HG03025 (cell line): ENCODE data around the gene TJP1.
"Not testable (repeated sequence)": the region's sequence is repeated elsewhere in the genome, so short reads cannot be mapped to it uniquely, and the experiment has no call there.

ENCODE experiments used
- ATAC-seq: cut with Tn5 transposase; IDR thresholded peaks from one replicate; pipeline ENCODE4 v1.9.1; 2021; ENCODE audit warnings: mild to moderate bottlenecking, moderate library complexity; ENCODE audit not compliant: unreplicated experiment, low FRiP score

The TJP1 gene

GRCh38 chr15:29712149-29712885 lies 110.0 kb downstream of the TJP1 start:
- no peak for ATAC-seq

GRCh38 chr15:29711531-29711930 lies 110.7 kb downstream of the TJP1 start:
- no peak for ATAC-seq

DNA sequence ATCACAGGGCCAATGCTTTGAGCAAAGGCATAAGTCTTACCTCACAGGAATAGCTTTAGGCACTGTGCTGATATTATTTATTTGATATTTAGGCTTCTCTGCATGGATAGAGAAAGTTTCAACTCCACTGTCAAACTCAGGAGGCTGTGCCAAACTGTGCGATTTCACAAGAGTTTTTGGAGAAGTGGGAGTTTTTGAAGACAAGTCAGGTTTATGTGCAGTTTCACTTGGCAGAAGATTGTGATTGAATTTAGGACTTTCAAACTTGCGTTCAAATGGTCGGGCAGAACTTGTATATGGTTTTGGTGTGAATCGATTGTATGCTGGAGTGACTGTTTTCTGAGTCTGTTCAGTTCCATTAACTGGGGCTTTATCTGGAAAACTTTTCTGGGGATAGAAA lies 113.7 kb downstream of the TJP1 start:
- no peak for ATAC-seq

DNA sequence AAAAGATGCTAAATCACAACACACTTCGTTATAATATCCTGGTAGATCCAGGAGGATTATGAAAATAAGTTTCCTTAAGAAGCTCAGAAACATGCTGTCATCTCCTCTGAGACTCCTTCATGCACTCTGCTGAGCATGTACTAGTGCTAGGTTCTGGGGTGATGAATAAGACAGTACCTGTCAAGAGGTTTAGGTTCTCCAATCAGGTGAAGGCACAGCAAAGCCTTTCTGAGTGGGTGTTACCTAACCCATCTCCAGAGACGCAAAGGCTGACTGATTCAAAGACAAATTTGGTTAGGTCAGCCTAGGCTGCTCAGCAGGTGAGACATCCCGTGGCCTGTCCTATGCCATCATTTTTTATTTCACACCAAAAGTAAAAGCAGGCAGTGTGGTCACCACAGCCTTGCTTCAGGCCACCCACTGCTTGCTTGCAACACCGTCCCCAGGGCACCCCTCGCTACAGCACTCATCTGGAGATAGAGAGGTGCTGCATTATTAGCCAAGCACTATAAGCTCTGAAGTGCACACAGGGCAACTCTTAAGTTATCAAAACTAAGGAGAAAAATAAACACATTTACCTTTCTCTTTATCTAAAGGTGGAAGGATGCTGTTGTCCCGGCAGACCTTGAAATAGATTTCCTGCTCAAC lies 117.2 kb downstream of the TJP1 start:
- ATAC-seq = no peak

GRCh38 chr15:29701151-29701550 lies 121.1 kb downstream of the TJP1 start:
- no peak for ATAC-seq

DNA sequence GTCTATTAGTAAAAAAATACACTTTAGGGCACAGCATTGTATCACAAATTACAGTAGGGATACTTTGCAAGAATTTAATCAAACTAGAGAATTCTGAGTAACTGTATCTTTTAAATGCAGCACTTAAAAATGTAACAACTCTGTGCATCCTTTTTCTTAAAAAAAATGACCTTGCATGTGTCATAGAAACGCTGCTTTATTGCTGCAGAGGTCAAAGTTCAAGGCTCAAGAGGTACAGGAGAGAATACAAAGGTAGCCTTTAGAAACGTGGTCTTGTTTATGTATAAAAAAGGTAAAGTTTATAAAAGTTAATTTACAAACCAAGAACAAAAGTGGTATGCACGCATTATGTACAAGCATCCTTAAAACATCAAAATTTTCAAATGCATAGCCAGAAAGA lies 122.0 kb downstream of the TJP1 start:
- no peak for ATAC-seq

DNA sequence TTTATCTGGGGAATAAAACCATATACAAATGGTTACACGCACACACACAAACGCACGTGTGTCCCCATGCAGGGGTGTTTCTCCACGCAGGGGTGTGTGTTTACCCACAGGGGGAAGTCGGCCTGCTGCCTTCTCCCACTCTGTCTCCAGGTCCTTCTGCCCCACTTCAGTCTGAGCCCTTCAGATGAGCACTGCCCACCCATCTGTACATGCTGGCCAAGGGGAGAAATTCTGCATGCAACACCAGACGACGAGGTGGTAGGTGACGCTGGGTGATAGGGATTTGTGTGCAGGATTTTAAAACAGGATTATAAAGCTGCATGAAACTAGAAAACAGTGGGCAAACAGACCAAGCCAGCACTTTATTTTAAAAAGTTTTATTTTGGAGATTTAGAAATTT lies 122.5 kb downstream of the TJP1 start:
- no peak for ATAC-seq

GRCh38 chr15:29698030-29698701 lies 124.1 kb downstream of the TJP1 start:
- no peak for ATAC-seq

DNA sequence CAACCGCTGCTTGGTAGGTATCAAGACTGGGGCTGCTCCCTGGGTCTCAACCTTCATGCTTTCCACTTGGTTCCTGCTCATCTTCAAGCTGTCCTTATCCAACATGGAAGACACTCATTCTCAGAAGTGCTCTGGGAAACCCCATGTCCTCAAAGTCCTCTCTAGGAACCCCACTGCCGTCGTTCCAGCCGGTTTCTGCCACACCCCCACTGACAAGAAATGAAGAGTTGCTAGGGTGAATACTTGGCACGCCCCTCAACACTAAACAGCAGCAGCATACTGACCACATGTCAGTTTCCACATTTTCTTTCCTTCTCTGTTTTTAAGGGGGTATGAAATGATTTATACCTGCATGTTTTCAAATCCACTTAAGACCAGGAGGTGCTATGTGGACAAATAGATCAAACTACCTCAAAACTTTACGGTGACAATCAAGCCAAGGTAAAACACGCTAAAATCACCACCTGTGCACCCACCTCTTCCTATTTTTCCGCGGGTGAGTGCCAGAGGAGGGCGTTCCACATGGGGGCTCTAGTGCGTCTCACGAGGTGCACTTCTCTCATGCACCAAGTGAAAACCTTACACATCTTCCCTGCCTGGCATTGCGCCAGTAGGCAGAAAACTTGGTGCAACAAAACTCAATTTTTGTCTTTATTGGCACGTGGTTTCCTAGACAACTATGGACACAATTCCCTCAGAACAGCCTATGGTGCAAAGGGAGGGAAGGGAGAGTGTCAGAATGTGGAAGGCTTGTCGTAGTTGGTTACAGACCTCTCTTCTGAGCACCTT lies 125.1 kb downstream of the TJP1 start:
- ATAC-seq = no peak

DNA sequence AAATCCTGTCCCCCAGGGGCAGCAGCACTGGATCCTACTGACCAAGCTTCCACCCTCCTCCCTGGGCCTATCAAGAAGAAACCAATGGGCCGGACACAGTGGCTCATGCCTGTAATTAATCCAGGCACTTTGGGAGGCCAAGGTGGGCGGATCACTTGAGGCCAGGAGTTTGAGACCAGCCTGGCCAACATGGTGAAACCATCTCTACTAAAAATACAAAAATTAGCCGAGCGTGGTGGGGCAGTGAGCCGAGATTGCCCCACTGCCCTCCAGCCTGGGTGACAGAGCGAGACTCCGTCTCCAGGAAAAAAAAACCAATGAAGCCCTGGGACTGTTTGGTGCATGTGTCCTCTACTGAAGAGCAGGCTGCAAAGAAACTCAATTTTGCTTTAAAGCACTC lies 125.8 kb downstream of the TJP1 start:
- ATAC-seq = not testable (repeated sequence)

GRCh38 chr15:29695489-29696167 lies 126.6 kb downstream of the TJP1 start:
- ATAC-seq = no peak

- no peak for ATAC-seq
Measured at GRCh38 chr15:29693225-29693624, 129.0 kb downstream of the TJP1 start.

DNA sequence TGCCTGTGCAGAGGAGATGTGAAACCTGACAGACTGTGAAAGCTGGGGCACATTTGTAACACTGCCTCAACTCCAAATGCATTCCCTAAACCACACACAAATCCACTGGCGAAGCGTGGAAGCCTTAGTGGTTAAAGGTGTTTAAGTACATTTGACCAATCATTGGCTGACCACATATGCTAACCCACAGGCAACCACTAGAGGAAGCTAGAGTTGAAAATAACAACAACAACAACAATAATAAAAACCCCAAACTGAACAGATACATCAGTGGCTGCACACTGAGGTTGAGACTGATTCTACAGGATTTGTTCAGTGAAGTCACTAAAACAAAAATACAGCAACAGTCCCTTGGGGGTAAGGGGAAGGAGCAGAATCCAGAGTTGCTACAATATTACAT lies 129.7 kb downstream of the TJP1 start:
- no peak for ATAC-seq

DNA sequence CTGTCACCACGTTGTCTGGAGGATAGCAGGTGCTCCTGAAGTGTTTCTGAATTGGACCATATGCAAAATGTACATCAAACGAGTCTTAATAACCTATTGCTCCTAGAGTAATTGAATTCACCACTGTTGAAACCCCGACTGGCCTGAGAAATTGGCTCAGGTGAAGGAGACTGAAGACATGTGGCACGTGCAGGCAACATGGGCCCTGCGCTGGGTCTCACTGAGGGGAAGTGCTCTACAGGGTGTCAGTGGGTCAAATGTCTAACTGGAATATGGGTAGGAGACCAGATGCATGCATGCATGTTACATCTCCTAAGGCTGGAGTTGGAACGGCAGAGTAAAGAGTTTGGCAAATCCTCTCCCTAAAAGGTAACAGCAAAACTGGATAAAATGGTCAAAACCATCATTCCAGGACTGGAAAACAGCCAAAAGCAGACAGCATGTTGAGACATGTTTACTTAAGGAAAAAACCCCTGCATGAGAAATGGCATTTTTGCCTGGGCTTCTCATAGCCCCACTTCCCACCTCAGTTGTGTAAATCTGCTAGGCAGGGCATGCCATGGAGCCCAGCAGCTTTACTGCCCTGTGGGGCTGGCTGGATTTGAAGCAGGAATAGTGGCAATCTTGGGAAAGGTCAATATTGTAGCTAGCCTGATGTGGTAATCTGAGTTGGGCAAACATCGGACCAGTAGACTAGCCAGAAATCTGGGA lies 131.3 kb downstream of the TJP1 start:
- ATAC-seq = no peak

- ATAC-seq = no peak
Measured at GRCh38 chr15:29689287-29689986, 132.8 kb downstream of the TJP1 start.

DNA sequence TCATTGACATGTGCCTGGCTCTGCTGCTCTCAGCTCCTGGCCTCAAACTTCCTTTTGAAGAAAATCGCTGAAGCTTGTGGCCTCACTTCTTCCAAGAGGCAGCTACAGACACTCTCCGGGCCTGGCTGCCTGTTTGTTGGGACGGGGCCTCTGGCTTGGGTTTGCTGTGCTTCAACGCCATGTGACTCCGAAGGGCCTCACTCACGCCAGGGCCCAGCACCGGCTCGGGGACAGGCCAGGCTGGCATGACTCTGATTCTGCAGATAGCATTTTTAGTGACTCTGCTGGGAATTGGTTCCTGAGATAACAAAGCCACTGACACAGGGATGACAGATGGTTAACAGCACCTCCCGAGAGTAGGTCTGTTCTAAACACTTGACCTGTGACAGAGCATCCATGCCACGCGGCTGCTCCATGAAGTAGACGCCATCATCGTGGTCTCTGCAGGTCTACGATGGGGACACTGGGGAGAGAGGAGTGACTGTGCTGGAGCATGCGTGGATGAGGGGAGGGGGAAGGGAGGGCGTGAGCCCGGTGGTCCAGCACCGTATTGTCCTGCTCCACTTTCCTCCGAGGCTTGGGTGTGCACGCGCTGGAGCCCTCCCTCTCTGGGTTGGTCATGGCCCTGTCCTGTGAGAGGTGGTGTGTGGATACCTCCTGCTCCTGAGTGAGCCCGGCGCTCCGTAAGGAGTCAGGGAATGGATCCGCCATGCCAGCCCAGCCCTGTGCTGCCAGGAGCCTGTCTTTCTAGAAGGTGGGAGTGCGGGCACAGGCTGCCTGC lies 133.6 kb downstream of the TJP1 start:
- no peak for ATAC-seq

DNA sequence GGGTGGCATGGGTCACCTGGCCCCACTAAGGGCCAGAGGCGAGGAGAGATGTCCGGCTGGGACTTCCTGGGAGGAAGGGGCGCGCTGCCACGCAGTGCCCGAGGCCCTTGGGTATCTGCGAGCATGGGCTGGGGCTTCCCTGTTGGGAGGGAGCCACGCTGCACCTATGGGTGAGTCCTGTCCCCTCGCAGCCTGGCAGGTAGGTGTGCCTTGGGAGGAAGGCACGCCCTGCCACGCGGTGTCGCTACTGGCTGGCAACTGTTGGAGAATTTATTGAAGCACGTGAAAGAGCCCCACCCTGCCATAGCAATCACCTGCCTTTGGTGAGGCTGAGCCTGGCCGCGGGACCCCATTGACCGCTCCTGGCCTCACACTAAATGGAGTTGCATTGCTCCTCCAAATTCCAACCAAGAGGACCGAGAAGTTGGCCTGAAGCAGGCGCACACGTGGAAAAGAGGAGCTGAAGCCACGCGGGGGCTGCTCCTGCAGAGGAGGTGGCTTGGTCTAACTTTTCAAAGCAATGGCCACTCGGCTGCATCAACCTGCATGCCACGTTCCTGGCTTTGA lies 134.2 kb downstream of the TJP1 start:
- no peak for ATAC-seq

GRCh38 chr15:29687204-29687815 lies 135.0 kb downstream of the TJP1 start:
- no peak for ATAC-seq
